MM.1S (cell line): ENCODE measurements around the gene OBSL1.

ENCODE experiments used
- CTCF ChIP-seq: fragments of 300-600 bp; sonication (generic); IDR thresholded peaks from 2 replicates; pipeline ENCODE4 v1.5.1; 2016; ENCODE audit warnings: antibody characterized with exemption, low read length, mixed read lengths
- EZH2 ChIP-seq: fragments of 300-600 bp; sonication (generic); optimal IDR thresholded peaks from 2 replicates; pipeline ENCODE3; 2017; ENCODE audit warnings: low read depth, mild to moderate bottlenecking, antibody characterized with exemption, low read length, mixed read lengths
- EZH2phosphoT487 ChIP-seq: fragments of 300-600 bp; sonication (generic); IDR thresholded peaks from 2 replicates; pipeline ENCODE4 v1.6.1; 2018; ENCODE audit warnings: antibody characterized with exemption, low read length

GRCh38 chr2:219545295-219545942 lies 25.9 kb downstream of the OBSL1 start:
- TF ChIP-seq CTCF (no peak), EZH2phosphoT487 (no peak), EZH2 (no peak)
